22Rv1 (cell line): Measurements from ENCODE around the gene PCDHB15.
A peak's percentile ranks its signal among the peaks of the same experiment; 100 is the strongest.

Experiments
- ZFX ChIP-seq: fragments of 450-650 bp; IDR thresholded peaks from 2 replicates; pipeline ENCODE4 v1.6.1; 2017; ENCODE audit warnings: antibody characterized with exemption, borderline replicate concordance
- TF ChIP-seq, protein P1 (sequence below): fragments of 450-650 bp; IDR thresholded peaks from 2 replicates; pipeline ENCODE4 v1.5.1; 2017; ENCODE audit warnings: mild to moderate bottlenecking

- TF ChIP-seq, protein P1, sequence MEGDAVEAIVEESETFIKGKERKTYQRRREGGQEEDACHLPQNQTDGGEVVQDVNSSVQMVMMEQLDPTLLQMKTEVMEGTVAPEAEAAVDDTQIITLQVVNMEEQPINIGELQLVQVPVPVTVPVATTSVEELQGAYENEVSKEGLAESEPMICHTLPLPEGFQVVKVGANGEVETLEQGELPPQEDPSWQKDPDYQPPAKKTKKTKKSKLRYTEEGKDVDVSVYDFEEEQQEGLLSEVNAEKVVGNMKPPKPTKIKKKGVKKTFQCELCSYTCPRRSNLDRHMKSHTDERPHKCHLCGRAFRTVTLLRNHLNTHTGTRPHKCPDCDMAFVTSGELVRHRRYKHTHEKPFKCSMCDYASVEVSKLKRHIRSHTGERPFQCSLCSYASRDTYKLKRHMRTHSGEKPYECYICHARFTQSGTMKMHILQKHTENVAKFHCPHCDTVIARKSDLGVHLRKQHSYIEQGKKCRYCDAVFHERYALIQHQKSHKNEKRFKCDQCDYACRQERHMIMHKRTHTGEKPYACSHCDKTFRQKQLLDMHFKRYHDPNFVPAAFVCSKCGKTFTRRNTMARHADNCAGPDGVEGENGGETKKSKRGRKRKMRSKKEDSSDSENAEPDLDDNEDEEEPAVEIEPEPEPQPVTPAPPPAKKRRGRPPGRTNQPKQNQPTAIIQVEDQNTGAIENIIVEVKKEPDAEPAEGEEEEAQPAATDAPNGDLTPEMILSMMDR = peak; percentile 79
- TF ChIP-seq ZFX = no peak
Observed at GRCh38 chr5:141245250-141245717, at the start of gene PCDHB15.
